Measurements from ENCODE around the gene RASSF4.

Gene RASSF4

DNA sequence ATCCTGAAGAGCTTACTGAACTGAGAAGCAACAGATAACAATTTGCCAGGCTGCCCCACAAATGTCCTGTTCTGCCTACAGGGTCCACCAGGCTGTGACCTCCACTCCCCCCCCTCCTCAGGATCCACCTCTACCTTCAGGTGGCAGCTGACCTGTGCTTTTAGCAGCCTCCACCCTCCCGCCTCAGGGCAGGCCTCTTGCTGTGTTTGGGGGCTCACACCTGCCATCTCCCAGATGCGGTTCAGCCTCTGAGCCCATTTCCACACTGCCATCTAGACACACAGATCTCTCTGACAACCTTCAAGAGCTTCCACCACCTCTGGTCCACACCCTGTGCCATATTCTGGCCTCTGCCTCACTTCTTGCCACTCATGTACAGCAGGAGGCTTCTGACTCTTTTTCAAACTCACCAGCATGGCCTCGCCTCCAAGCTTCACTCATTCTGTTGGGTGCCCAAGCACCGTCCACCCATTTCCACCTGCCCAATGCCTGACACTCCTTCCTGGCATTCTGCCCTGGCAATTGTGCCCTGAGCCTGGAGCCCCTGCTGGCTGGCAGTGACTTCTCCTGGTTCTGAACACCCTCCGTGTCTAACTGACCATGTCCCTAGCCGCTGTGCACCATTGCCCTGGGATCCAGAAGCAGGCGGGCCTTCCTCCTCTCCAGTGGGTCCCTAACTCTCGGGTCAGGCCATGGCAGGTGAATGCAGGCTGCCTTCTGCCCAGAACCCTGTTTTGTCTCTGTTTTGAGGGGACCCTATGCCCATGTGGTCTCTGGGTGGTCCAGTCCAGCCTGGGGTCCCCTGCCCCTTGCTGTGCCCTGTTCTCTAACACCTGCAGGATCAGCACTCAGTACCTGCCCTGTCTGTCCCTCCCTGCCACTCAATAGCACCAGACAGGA is 30.0 kb upstream of the RASSF4 start:
- DNase-seq, result no peak

DNA sequence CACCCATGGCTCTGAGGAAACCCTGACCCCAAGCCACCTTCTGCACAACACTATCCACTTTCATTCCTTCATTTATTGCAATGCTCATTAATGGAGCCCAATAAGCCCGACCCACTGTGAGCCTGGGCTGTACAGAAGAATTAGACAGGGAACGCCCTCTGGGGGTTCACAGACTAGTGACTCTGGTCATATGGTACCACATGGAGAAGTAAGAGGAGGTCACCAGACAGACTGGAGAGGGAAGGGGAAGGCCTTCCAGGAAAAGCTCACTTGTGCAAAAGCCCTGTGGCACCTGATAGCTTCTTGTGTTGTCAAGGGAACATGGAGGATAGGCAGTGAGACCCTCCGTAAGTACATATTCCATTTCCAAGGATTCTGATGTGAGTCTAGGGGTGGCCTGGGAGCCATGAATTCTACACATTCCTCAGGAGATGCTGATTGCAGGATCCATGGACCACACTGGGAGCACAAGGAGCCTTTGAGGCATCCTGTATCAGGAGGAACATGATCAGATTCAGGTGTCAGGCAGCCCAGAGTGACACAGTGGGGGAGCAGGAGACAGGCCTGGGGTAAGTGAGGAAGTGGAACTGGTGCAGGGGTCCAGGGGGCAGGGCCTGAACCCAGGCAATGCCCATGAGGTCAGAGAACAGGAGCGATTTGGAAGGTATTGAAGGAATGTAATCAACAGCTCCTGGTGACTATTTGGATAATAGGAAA is 28.5 kb upstream of the RASSF4 start:
- no peak for DNase-seq

DNA sequence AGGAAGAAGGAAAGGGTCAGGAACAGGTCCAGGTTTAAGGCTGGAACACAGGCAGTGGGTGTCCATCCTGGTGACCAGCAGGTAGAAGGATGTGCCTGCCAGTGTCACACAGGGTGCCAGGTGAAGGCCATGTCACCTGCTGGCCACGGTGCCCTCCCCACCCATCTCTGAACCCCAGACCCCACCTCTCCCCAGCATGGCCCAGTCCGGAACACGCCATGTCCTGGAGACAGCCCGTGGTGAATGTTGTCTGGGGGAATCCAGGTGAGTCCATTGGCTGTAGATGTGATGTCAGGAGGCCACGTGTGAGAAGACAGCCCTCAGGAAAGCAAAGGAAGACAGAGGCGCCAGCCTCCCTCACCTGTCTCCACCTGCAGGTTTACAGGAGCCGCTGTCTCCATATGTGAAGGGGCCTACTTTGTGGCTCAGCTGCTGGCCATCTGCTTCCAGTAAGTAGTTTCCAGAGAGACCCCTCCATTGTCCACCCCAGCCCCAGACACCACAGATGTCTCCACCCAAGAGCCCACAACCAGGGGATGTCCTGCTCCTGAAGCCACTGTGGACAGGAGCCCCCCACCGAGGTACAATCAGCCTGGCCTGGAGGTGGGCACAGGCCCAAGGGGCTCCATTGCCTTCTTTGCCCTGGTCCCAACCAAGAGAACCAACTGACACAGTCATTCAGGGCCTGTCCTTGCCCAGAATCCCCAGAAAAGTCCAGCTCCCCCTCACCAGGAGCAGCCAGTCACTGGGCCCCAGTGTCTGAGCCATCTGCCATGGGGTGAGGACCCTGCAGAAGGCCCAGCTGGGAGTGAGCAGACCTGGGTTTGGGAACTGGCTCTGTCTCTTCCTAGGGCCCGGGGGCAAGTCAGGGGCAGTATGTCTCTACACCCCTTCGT is 27.7 kb upstream of the RASSF4 start:
- no peak for DNase-seq

DNA sequence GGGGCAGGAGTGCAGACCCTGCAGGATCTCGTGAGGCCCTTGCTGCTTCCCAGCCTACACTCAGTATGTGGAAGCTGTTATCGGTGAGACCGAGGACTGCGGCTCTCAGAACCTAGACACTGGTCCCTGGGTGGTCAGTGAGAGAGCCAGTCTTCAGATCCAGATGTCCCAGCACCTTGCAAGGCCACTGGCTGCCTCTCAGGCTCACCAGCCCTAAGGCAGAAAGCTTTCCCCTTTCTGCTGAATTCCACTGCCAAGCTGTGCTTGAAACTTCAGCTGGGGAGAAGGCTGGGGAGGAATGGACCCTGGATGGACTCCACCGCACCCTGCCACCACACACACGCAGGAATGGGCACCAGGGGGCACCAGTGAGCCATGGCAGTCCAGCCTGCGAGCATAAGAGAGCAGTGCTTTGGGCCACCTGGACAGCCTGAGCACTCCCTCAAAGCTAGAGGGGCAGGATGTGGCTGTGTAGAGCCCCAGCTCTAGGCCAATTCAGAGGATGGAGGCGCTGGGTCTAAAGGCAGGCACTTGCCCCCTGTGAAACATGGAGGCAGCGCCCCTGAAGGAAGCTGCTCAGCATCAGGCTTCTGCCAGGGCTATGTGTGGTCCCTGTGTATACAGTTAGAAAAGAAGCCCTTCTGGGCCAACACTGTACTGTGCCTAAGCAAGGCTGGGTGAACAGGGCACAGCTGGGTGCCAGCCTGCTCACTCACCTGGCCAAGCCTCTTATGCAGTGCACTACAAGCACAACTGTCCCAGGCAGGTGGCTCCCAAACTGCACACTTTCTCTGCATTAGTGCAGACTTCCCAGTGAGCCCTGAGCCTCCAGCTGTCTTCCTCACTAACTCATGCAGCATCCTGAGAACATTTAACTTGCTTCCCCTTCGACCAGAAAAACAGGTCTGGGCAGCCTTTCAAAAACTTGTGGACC is 26.8 kb upstream of the RASSF4 start:
- DNase-seq, result peak; percentile 58

DNA sequence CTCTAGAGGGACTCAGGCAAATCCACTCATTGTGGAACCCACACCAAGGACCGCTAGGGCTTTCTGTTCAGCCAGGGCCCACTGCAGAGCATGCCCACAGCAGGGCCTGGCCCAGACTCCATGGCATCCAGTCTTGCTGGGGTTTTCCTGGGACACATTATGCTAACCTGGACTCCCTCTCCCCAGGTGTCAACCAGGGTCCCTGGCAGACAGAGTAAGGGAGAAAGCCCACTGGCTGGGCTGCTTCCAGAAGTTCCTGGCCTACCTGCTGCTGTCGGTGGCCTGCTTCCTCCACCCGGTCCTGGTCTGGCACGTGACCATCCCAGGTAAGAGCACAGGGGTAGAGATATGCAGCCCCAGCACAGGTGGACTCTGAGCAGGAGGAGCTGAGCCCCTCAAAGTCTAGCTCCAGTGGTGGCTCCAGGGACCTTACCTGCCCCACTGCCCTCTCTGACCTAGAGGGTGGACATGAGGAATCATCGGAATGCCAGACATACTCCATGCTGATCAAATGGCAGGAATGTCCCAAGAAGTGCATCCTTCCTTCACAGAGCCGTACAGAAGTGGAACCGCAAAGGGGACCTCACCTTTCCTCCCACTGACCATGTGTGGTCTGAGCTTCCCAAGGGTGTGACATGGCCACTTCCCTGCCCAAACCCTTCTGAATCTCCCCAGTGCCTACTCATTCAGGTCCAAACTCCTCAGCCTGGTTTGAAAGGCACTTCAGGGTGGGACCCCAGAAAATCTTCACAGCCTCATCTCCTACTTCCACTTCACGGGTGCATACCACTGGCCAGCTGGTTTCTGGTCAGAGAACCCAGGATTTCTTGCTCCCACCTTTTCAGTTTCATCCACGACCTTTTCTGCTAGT is 25.9 kb upstream of the RASSF4 start:
- DNase-seq, result no peak

DNA sequence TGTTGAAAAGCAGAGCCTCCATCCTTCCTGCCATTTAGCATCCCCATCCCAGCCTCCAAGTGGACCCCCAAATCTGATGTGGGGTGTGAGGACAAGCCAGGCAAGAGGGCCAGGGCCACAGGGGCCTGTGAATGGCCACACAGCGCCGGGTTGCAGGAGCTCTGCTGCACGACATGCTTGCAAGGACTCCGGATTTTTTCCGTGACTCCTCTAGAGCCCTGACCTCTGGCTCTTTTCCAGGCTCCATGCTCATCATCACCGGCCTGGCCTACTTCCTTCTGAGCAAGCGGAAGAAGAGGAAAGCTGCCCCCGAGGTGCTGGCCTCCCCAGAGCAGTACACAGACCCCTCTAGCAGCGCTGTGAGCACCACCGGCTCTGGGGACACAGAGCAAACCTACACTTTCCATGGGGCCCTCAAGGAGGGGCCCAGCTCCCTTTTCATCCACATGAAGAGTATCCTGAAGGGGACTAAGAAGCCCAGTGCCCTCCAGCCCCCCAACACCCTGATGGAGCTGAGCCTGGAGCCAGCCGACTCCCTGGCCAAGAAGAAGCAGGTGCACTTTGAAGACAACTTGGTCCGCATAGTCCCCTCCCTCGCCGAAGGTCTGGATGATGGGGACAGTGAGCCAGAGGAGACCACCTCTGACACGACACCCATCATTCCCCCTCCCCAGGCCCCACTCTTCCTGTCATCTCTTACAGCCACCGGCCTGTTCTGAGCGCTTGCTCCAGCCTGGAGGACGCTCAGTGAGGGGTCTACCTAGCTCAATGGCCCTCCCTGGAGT is 25.0 kb upstream of the RASSF4 start:
- DNase-seq, result no peak

DNA sequence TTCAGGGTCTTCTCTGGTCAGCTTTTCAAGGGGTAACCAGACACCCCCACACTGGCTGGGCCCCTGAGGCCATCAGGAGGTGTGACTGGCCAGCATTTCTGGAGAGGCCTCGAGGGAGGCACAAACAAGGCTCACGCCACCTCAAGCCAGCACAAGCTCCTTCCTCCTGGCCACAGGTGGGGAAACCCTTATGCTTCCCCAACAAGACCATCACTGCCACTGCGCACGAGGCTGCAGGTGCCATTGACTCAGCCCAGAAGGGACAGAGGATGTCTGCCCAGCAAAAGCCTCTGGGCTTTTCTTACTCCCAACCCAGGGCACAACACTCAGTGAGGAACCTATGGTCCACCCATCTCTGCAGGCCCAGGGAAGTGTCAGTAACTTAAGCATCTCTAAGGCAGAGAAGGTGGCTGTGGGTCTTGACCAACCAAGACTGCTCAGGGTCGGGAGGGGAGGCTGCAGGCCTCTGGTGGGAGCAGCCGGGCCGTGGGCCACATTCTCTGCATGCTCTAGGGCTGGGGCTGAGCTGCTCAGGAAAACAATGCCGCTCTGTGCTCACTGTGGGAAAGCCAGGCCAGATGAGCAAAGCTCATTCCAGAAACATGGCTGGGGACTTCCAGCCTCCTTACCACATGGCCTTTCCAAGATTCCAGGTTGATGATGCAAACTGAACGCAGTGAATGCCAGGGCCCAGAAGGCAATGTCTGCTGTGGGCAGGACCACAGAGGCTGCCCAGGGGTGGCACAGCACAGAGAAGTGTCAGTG is 24.2 kb upstream of the RASSF4 start:
- DNase-seq, result no peak

DNA sequence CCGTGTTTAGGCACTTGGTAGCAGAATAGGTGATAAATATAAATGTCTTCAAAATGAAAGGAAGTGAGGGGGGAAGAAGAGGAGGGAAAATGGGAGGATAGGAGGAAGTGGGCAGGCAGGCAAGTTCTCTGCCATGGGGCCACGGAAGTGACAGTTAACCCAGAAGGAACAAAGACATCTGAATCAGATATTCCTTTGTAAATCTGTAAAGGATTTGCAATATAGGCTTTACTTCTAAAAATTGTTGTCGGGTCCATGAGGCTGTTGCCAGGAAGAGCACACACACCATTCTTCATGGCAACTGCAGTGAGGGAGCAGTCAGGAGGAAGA is 23.7 kb upstream of the RASSF4 start:
- peak; percentile 83 for DNase-seq

DNA sequence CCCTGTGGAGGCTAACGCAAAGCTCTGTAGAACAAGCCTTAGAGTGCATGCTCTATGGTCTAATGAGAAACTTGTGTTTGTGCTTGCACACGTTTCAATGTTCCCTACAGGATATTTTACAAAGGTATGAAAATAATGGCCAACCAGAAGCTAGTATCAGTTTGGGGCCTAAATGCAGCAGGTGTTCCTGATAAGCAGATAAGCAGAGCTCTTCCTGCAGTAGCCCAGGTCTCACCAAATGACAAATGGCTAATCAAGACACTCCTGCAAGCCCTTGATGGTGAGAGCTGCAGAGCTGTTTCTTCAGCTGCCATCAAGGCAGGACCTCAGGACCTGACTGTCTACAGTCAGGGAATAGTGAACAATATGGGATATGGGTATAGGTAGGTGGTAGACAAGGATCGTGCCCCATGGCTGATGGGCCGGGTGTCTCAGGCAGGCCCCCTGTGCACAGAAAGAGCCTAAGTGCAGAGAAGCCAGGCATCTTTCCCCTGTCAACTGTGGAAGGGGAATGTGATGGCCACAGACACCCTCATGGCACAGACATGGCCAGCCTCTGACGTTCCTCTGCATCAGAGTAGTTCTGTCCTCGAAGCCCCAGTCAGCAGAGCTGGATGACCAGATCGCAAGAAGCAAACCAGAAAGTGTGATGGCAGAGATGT is 23.2 kb upstream of the RASSF4 start:
- DNase-seq, result no peak

DNA sequence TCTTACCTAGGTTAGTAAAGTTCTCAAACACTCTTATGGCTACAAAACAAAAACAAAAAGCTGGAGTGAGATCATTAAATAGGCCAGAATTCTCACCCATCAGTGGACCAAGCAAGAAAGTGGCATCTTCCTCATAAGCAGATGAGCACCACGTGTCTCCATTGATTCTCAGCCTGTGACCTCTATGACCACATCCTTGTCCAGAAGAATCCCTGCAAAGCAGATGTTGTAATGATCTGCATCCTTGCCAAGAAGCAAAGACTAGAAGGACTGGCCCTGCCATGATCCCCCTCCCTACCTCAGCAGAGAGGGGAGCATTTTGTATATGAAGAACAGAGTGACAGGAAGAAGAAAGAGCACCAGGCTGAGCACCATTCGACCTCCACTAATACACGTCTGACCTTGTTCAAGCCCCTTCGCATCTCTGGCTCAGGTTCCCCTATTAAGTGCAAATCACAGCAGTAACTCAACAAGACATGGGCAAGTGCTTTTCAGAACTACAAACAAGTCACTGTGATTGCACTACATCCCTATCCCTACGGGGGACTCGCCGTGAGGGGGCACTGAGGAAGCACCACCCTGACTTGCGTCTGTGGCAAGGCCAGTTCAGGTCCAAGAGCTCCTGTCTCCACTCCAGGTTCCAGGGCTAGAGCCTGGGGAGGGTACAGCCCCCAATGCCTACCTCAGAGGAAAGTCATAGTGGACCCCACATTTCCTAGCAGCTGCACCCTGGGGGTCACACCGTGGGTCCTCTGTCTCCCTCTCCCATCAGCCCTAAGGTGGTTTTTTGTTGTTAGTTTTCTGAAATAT is 22.2 kb upstream of the RASSF4 start:
- no peak for DNase-seq

DNA sequence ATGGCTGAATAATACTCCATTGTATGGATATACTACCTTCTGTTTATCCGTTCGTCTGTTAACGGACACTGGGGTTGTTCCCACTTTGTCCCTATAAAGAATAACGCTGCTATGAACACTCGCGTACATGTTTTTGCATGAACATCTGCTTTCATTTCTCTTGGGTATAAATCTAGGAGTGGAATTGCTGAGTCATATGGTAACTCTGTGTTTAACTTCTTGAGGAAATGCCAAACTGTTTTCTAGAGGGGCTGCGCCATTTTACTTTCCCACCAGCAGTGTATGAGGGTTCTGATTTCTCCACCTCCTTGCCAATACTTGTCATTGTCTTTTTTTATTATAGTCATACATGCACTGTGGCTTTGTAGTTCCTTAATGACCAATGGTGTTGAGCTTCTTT is 20.6 kb upstream of the RASSF4 start:
- no peak for DNase-seq

DNA sequence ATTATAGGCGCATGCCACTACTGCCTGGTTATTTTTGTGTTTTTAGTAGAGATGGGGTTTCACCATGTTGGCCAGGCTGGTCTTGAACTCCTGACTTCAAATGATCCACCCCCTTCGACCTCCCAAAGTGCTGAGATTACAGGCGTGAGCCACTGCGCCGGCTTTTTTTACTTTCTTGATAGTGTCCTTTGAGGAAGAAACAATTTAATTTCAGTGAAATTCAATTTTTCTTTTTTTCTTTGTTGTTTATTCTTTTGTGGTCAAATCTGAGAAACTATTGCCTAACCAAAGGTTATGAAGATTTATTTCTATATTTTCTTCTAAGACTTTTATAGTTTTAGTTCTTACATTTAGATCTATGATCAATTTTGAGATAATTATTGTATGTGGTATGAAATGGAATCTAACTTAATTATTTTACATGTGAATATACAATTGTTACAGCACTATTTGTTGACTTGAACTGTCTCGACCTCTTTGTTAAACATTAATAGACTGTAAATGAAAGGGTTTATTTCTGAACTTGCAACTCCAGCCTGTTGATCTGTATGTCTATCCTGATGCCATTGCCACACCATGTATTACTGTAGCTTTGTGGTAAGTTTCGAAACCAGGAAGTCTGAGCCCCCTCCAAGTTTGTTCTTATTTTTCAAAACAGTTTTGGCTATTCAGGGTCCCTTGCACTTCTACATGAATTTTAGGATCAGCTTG is 19.8 kb upstream of the RASSF4 start:
- DNase-seq, result peak; percentile 78

DNA sequence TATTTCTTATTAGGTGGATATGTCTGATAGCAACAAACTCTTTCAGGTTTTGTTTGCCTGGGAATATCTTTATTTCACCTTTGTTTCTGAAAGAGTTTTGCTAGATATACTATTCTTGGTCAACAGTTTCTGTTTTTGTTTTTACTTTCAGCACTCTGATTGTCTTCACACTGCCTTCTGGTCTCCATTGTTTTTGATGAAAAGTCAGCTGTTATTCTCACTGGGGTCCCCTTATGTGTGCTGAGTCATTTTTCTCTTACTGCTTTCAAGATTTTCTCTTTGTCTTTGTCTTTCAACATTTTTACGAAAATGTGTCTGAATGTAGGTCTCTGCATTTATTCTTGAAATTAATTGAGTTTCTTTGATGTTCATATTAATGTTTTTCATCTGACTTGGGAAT is 15.2 kb upstream of the RASSF4 start:
- no peak for DNase-seq

DNA sequence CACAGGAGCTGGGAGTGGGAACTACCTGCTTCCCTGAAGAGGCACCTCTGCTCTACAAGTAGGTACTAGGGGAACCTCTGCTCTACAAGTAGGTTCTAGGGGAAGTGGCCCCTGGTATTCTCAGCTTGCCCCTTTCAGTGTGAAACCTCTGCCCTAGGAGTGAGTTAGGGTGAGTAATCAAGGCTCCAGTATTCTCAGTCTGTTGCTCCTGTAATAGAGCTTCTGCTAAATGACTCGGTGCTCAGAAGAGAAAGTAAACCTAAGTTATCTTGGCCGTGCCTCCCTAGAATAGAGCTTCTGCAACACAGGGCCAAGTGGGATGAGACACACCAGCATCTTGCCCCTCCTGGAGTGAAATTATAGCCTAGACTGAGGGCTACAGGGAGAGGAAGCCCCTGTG is 13.4 kb upstream of the RASSF4 start:
- DNase-seq, result no peak

DNA sequence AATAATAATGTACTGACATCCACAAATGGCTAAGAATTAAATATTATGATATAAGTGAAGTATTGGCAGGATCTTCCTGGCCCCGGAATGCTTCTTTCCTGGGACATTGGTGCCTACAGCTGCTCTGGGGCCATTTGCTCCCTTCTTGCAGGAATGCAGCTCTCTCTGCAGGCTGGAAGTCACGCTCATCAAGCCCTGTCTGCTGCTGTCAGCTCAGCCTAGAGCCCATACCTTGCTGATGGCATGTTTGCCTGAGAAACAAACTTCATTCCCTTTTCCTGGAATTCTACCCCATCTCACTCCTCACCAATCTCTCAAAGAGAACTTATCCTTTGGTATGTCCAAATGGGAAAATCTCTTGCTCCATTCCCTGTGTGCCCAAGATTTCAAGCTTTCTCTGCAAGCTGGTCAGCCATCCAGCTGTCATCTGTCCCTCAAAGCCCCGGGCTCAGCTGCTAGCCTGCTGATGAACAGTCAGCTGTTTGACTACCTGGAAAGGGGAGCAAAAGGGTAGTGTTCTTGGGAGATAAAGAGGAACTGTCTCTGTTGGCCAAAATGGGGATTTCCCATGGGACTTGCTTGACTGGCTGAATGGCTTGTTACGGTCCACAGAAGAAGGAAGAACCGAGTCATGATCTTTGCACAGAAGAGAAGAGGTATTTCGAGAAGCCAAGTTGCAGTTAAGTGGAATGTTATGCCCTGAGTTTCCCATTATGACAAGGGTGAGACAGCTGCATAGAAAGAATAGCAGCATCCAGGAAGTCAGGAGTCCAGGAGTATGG is 12.0 kb upstream of the RASSF4 start:
- DNase-seq, result peak; percentile 62

DNA sequence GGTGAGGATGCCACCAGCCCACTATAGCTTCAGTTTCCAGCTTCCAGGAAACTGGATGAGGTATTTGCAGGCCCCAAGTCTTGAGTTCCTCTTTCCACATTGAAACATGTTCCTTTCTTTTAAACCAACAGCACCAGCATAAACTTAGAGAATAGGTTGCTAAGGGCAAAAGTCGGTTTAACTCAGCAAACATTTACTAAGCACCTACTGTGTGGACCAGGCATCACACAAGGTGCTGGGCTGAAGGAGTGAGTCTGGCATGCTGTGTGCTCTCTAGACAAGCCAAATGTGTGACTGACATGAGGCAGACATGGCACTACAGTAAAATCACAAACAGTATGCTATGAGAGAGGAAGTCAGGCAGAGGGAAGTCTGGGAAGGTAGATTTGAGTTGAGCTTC is 11.0 kb upstream of the RASSF4 start:
- peak; percentile 59 for DNase-seq
